Smooth muscle cell (in vitro differentiated cells): ENCODE measurements around the gene ZNF598. TPM values are rescaled to one million over a fixed set of nuclear protein-coding genes. Genes with fewer than 3 reads are reported as not detected.

Experiments used
- DNase-seq: peaks from one replicate; lab custom pipeline; 2025; ENCODE audit not compliant: unreplicated experiment; lab: John Stamatoyannopoulos, UW
- H2AFZ ChIP-seq: fragments of 200-600 bp; sonication (generic); 2 replicates; pipeline ENCODE4 v1.6.0; 2016; ENCODE audit warnings: antibody characterized with exemption, low read depth, mild to moderate bottlenecking
- H3F3A ChIP-seq: fragments of 200-600 bp; sonication (generic); 2 replicates; pipeline ENCODE4 v1.6.0; 2017; ENCODE audit warnings: antibody characterized with exemption, low read depth
- H3K27ac ChIP-seq: fragments of 200-600 bp; sonication (generic); 2 replicates; pipeline ENCODE4 v1.5.1; 2016; ENCODE audit warnings: low read depth, mild to moderate bottlenecking
- H3K27me3 ChIP-seq: fragments of 200-600 bp; sonication (generic); 2 replicates; pipeline ENCODE4 v1.6.1; 2016; ENCODE audit warnings: low read depth, mild to moderate bottlenecking
- H3K36me3 ChIP-seq: fragments of 200-600 bp; sonication (generic); 2 replicates; pipeline ENCODE4 v1.5.1; 2016; ENCODE audit warnings: low read depth
- H3K4me1 ChIP-seq: fragments of 200-600 bp; sonication (generic); 2 replicates; pipeline ENCODE4 v1.5.1; 2016; ENCODE audit warnings: low read depth
- H3K4me2 ChIP-seq: fragments of 200-600 bp; sonication (generic); 2 replicates; pipeline ENCODE4 v1.6.0; 2016; ENCODE audit warnings: mild to moderate bottlenecking
- H3K4me3 ChIP-seq: fragments of 200-600 bp; sonication (generic); 2 replicates; pipeline ENCODE4 v1.5.1; 2016; ENCODE audit warnings: mild to moderate bottlenecking
- H3K79me2 ChIP-seq: fragments of 200-600 bp; sonication (generic); 2 replicates; pipeline ENCODE4 v1.6.0; 2016; ENCODE audit warnings: low read depth, mild to moderate bottlenecking
- H3K9ac ChIP-seq: fragments of 200-600 bp; sonication (generic); 2 replicates; pipeline ENCODE4 v1.6.0; 2016; ENCODE audit warnings: low read depth
- H3K9me3 ChIP-seq: fragments of 200-600 bp; sonication (generic); replicated peaks from 2 replicates; pipeline ENCODE4 v1.5.1; 2016; ENCODE audit warnings: low read depth
- H4K20me1 ChIP-seq: fragments of 200-600 bp; sonication (generic); 2 replicates; pipeline ENCODE4 v1.6.0; 2016; ENCODE audit warnings: low read depth
- CTCF ChIP-seq: fragments of 200-600 bp; sonication (generic); IDR thresholded peaks from 2 replicates; pipeline ENCODE4 v1.5.1; 2017; ENCODE audit warnings: borderline replicate concordance, mild to moderate bottlenecking, antibody characterized with exemption; ENCODE audit not compliant: insufficient read depth, poor library complexity, severe bottlenecking
- WGBS: methylation state at CpG from one replicate; pipeline ENCODE4 v1.1.7; 2016; ENCODE audit warnings: low lambda C conversion rate; 5-methylcytosine and 5-hydroxymethylcytosine counted together
- polyA plus RNA-seq: library from polyadenylated mRNA; unstranded; fragments of >200 nt; fragmentation: Nextera tagmentation; extraction: Ambion mirVana; gene quantifications from 2 replicates; pipeline ENCODE4 v1.2.1, GENCODE V29; 2016
- total RNA-seq: library from RNA; depleted of rRNA; stranded (reverse); fragments of >200 nt; gene quantifications from 2 replicates; pipeline ENCODE4 v1.2.3, GENCODE V29; 2014

ZNF598 gene
- total and polyA plus RNA-seq, 2 experiments from 2014 or later = 27.2 to 27.9 TPM

- H3K79me2 ChIP-seq = peaks cover 14% of the 10 kb centered on the region
- H3K4me3 ChIP-seq = no peak overlapping the region
- DNase-seq = no peak
- no peaks in the 10 kb centered on the region for H3K4me1 ChIP-seq
- H4K20me1 ChIP-seq = no peaks in the 10 kb centered on the region
- TF ChIP-seq CTCF = no peak
- H2AFZ ChIP-seq = no peak overlapping the region
- H3K36me3 ChIP-seq = no peaks in the 10 kb centered on the region
- no peak overlapping the region for H3K4me2 ChIP-seq
- no peaks in the 10 kb centered on the region for H3K27me3 ChIP-seq
- no peak overlapping the region for H3K9ac ChIP-seq
- H3K9me3 ChIP-seq = no peaks in the 10 kb centered on the region
- WGBS = 97% methylated on average over 28 of the region's 29 CpGs
- H3F3A ChIP-seq = no peaks in the 10 kb centered on the region
- H3K27ac ChIP-seq = no peak overlapping the region
These were observed 45.1 kb upstream of the ZNF598 start for GRCh38 chr16:2054543-2055245.

GRCh38 chr16:2053897-2054296 lies 44.3 kb upstream of the ZNF598 start:
- H4K20me1 ChIP-seq = peaks cover 3% of the 10 kb centered on the region
- DNase-seq = no peak
- H3K27ac ChIP-seq = no peak overlapping the region
- peaks cover 1% of the 10 kb centered on the region for H3K4me1 ChIP-seq
- H2AFZ ChIP-seq = no peak overlapping the region
- H3K79me2 ChIP-seq = peaks cover 22% of the 10 kb centered on the region
- H3K27me3 ChIP-seq = no peaks in the 10 kb centered on the region
- 99% methylated on average over 17 of the region's 17 CpGs for WGBS
- no peaks in the 10 kb centered on the region for H3F3A ChIP-seq
- no peak for TF ChIP-seq CTCF
- no peak overlapping the region for H3K4me3 ChIP-seq
- H3K36me3 ChIP-seq = no peaks in the 10 kb centered on the region
- H3K9ac ChIP-seq = no peak overlapping the region
- no peak overlapping the region for H3K4me2 ChIP-seq
- no peaks in the 10 kb centered on the region for H3K9me3 ChIP-seq

GRCh38 chr16:2053211-2053610 lies 43.6 kb upstream of the ZNF598 start:
- Histone ChIP-seq H3K79me2 (peaks cover 29% of the 10 kb centered on the region), H3K9ac (no peak overlapping the region), H2AFZ (no peak overlapping the region), H3K4me3 (no peak overlapping the region), H3K9me3 (no peaks in the 10 kb centered on the region), H3F3A (no peaks in the 10 kb centered on the region), H3K36me3 (no peaks in the 10 kb centered on the region), H3K27me3 (no peaks in the 10 kb centered on the region), H4K20me1 (peaks cover 3% of the 10 kb centered on the region), H3K27ac (no peak overlapping the region), H3K4me1 (peaks cover 7% of the 10 kb centered on the region), H3K4me2 (no peak overlapping the region)
- 98% methylated on average over 19 of the region's 21 CpGs for WGBS
- no peak for DNase-seq
- no peak for TF ChIP-seq CTCF

- Histone ChIP-seq H3K36me3 (no peaks in the 10 kb centered on the region), H3K4me1 (peaks cover 13% of the 10 kb centered on the region), H3K4me3 (peak overlapping the region; percentile 88), H4K20me1 (peaks cover 3% of the 10 kb centered on the region), H3K27ac (no peak overlapping the region), H3F3A (no peaks in the 10 kb centered on the region), H3K27me3 (no peaks in the 10 kb centered on the region), H2AFZ (peak overlapping the region; percentile 77), H3K4me2 (peak overlapping the region; percentile 99), H3K79me2 (peaks cover 33% of the 10 kb centered on the region), H3K9me3 (no peaks in the 10 kb centered on the region), H3K9ac (peak overlapping the region; percentile 65)
- WGBS = 2% methylated on average over 30 of the region's 30 CpGs
- no peak for TF ChIP-seq CTCF
- DNase-seq = no peak
These were observed 38.5 kb upstream of the ZNF598 start for GRCh38 chr16:2048116-2048543.
